ENCODE data around the gene WDR75. TPM values are rescaled to one million over a fixed set of nuclear protein-coding genes. Genes with fewer than 3 reads are reported as not detected.

The WDR75 gene
- total RNA-seq, 1 experiment from 2014 or later: 18.5 TPM

- CTCF ChIA-PET: no interaction called here
- H3K4me2 ChIP-seq: no peak overlapping the region
- BruUV-seq (replicated peaks): no TSS peak
- H3K79me2 ChIP-seq (ENCODE audit: low read depth): no peaks in the 10 kb centered on the region
- no peaks in the 10 kb centered on the region for H3K9me2 ChIP-seq (ENCODE audit: insufficient read depth)
- H3K4me1 ChIP-seq (replicated peaks; ENCODE audit: insufficient read depth): no peaks in the 10 kb centered on the region
- intact Hi-C loops (cut with micrococcal nuclease; ENCODE audit: unreplicated experiment): no loop called here
- no peaks in the 10 kb centered on the region for H3K27me3 ChIP-seq (ENCODE audit: insufficient read depth, low read depth)
- DNase-seq: no peak
- TF ChIP-seq EZH2 (IDR thresholded peaks at IDR 0.05; ENCODE audit: low read depth): no peak
- H3F3A ChIP-seq (ENCODE audit: insufficient read depth, low read depth): no peaks in the 10 kb centered on the region
- H3K4me3 ChIP-seq: no peak overlapping the region
- no peaks in the 10 kb centered on the region for H3K36me3 ChIP-seq (ENCODE audit: low read depth)
- no peaks in the 10 kb centered on the region for H3K9me3 ChIP-seq (ENCODE audit: insufficient read depth, low read depth)
- H2AFZ ChIP-seq: no peak overlapping the region
- POLR2A ChIA-PET (ENCODE audit: unreplicated experiment): no interaction called here
- no peaks in the 10 kb centered on the region for H4K20me1 ChIP-seq (ENCODE audit: insufficient read depth)
- no peak overlapping the region for H3K27ac ChIP-seq
Measured at GRCh38 chr2:189514104-189514503, 72.8 kb downstream of the WDR75 start.

DNA sequence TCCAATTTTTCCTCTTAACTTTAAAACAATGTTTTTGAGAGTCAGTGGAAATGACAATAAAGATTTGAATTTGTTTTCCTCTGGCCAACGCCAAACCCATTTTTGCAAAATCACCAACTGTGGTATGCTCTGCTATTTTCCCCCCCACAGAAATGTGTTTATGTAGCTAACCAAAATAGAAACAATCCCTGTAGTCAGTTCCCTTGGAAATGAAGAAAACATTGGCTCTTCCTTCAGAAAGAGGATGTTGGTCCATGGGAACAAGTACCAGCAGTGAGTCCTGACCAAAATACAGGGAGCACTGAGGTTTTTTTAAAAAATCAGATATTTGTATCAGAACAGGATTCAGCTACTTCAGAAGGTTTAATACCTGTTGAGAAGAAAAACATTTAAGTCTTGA lies 74.0 kb downstream of the WDR75 start:
- no peak overlapping the region for H2AFZ ChIP-seq
- no peaks in the 10 kb centered on the region for H3K27me3 ChIP-seq (ENCODE audit: insufficient read depth, low read depth)
- ChIA-PET CTCF (no interaction called here), POLR2A (ENCODE audit: unreplicated experiment) (interaction anchor here (0.6 kb wide), 1 partner anchor 792 kb away, joined by 3 read pairs; no protein-coding TSS in a partner anchor)
- intact Hi-C loops (cut with micrococcal nuclease; ENCODE audit: unreplicated experiment): no loop called here
- BruUV-seq (replicated peaks): no TSS peak
- H4K20me1 ChIP-seq (ENCODE audit: insufficient read depth): no peaks in the 10 kb centered on the region
- no peak for DNase-seq
- no peak overlapping the region for H3K4me2 ChIP-seq
- no peaks in the 10 kb centered on the region for H3K9me2 ChIP-seq (ENCODE audit: insufficient read depth)
- H3K36me3 ChIP-seq (ENCODE audit: low read depth): no peaks in the 10 kb centered on the region
- no peak overlapping the region for H3K4me3 ChIP-seq
- TF ChIP-seq EZH2 (IDR thresholded peaks at IDR 0.05; ENCODE audit: low read depth): no peak
- no peak for TF ChIP-seq CTCF (conservative IDR thresholded peaks at IDR 0.05)
- H3F3A ChIP-seq (ENCODE audit: insufficient read depth, low read depth): no peaks in the 10 kb centered on the region
- no peak overlapping the region for H3K27ac ChIP-seq
- H3K9me3 ChIP-seq (ENCODE audit: insufficient read depth, low read depth): no peaks in the 10 kb centered on the region
- H3K79me2 ChIP-seq (ENCODE audit: low read depth): no peaks in the 10 kb centered on the region
- H3K4me1 ChIP-seq (replicated peaks; ENCODE audit: insufficient read depth): no peaks in the 10 kb centered on the region

DNA sequence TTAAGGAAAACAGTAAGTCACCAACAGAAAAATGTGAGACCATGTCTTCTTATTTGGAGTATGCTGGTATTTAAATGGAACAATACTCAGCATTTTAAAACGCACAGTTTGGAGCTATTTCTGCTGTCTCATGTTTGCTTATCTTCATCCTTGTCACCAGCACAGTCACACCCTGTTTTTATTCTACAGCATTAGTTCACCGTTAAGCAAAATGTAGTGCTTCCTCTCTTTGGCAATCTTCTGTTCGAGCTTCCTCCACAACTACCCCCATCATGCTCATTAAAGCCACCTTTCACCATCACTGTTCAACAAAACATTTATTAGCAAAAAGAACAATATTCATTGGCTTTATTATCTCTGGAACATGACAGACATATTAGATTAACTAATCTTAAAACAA lies 75.3 kb downstream of the WDR75 start:
- no peaks in the 10 kb centered on the region for H3K27me3 ChIP-seq (ENCODE audit: insufficient read depth, low read depth)
- H3K4me3 ChIP-seq: no peak overlapping the region
- no peaks in the 10 kb centered on the region for H3F3A ChIP-seq (ENCODE audit: insufficient read depth, low read depth)
- no peaks in the 10 kb centered on the region for H3K9me2 ChIP-seq (ENCODE audit: insufficient read depth)
- H3K79me2 ChIP-seq (ENCODE audit: low read depth): no peaks in the 10 kb centered on the region
- no peak overlapping the region for H3K4me2 ChIP-seq
- H3K4me1 ChIP-seq (replicated peaks; ENCODE audit: insufficient read depth): no peaks in the 10 kb centered on the region
- no peak for DNase-seq
- H2AFZ ChIP-seq: no peak overlapping the region
- H3K36me3 ChIP-seq (ENCODE audit: low read depth): no peaks in the 10 kb centered on the region
- no peaks in the 10 kb centered on the region for H4K20me1 ChIP-seq (ENCODE audit: insufficient read depth)
- TF ChIP-seq CTCF (conservative IDR thresholded peaks at IDR 0.05) (no peak), EZH2 (IDR thresholded peaks at IDR 0.05; ENCODE audit: low read depth) (no peak)
- intact Hi-C loops (cut with micrococcal nuclease; ENCODE audit: unreplicated experiment): no loop called here
- CTCF ChIA-PET: no interaction called here
- BruUV-seq (replicated peaks): no TSS peak
- POLR2A ChIA-PET (ENCODE audit: unreplicated experiment): interaction anchor here (0.6 kb wide), 1 partner anchor 10 kb away, joined by 3 read pairs; no protein-coding TSS in a partner anchor
- no peaks in the 10 kb centered on the region for H3K9me3 ChIP-seq (ENCODE audit: insufficient read depth, low read depth)
- H3K27ac ChIP-seq: no peak overlapping the region

DNA sequence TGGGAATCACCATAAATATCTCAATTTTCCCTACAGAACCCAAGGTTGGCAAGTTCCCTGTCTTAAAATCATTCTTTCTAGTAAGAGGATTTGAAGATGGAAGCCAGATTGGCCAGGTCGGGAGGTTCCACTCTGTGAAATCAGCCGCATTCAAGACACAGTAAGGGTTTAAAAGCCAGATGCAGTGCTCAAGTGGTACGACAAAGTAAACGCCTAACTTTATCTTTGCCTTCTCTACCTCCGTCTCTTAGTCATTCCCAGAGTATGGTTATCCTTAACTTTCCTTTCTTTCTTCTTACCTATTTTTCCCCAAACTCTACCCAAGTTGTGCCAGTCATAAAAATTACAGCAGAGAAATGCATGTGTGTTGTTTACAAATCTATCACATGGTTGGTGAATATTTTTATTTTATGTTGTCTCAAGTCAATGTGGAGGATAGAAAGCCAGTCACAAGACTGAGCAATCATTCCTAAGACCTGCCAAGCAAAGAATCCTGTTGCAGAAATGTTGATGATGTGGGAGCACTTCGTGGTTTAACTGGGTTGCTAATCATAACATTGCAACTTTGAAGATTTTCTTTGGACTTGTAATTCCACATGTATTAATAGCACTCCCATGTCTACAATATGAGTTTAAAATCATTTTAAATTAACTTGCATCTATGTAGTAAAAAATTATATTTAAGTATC lies 76.7 kb downstream of the WDR75 start:
- no peak overlapping the region for H2AFZ ChIP-seq
- intact Hi-C loops (cut with micrococcal nuclease; ENCODE audit: unreplicated experiment): no loop called here
- TF ChIP-seq EZH2 (IDR thresholded peaks at IDR 0.05; ENCODE audit: low read depth) (no peak), CTCF (conservative IDR thresholded peaks at IDR 0.05) (no peak)
- no peak overlapping the region for H3K4me3 ChIP-seq
- no peaks in the 10 kb centered on the region for H4K20me1 ChIP-seq (ENCODE audit: insufficient read depth)
- ChIA-PET CTCF (no interaction called here), POLR2A (ENCODE audit: unreplicated experiment) (no interaction called here)
- no peaks in the 10 kb centered on the region for H3K9me2 ChIP-seq (ENCODE audit: insufficient read depth)
- no peaks in the 10 kb centered on the region for H3K36me3 ChIP-seq (ENCODE audit: low read depth)
- peaks cover 5% of the 10 kb centered on the region; the same call in 1 of the 2 replicates for H3K4me1 ChIP-seq (replicated peaks; ENCODE audit: insufficient read depth)
- H3K27me3 ChIP-seq (ENCODE audit: insufficient read depth, low read depth): no peaks in the 10 kb centered on the region
- no peaks in the 10 kb centered on the region; the same call in 1 of the 2 replicates for H3F3A ChIP-seq (ENCODE audit: insufficient read depth, low read depth)
- H3K27ac ChIP-seq: no peak overlapping the region
- no peaks in the 10 kb centered on the region for H3K9me3 ChIP-seq (ENCODE audit: insufficient read depth, low read depth)
- no TSS peak for BruUV-seq (replicated peaks)
- DNase-seq: no peak
- H3K4me2 ChIP-seq: no peak overlapping the region
- H3K79me2 ChIP-seq (ENCODE audit: low read depth): no peaks in the 10 kb centered on the region
